MM.1S (cell line): ENCODE measurements around the gene RUNX2.

Source experiments
- DNase-seq: peaks from one replicate; pipeline ENCODE4 v3.0.0-alpha.2; 2015
- H2AFZ ChIP-seq: fragments of 300-600 bp; sonication (generic); 2 replicates; pipeline ENCODE4 v1.6.0; 2016; ENCODE audit warnings: antibody characterized with exemption, low read length
- H3F3A ChIP-seq: fragments of 300-600 bp; sonication (generic); 2 replicates; pipeline ENCODE4 v1.6.1; 2016; ENCODE audit warnings: mild to moderate bottlenecking, antibody characterized with exemption, low read length, moderate library complexity, mixed read lengths; ENCODE audit not compliant: insufficient read depth
- H3K27ac ChIP-seq: fragments of 300-600 bp; sonication (generic); 2 replicates; pipeline ENCODE4 v1.5.1; 2016; ENCODE audit warnings: mild to moderate bottlenecking, low read length
- H3K27me3 ChIP-seq: fragments of 300-600 bp; sonication (generic); replicated peaks from 2 replicates; pipeline ENCODE4 v1.6.0; 2016; ENCODE audit warnings: low read length; ENCODE audit not compliant: insufficient read depth
- H3K36me3 ChIP-seq: fragments of 300-600 bp; sonication (generic); replicated peaks from 2 replicates; pipeline ENCODE4 v1.6.1; 2016; ENCODE audit warnings: mild to moderate bottlenecking, low read length, mixed read lengths; ENCODE audit not compliant: insufficient read depth
- H3K4me1 ChIP-seq: fragments of 300-600 bp; sonication (generic); 2 replicates; pipeline ENCODE4 v1.6.1; 2016; ENCODE audit warnings: low read length, mixed read lengths
- H3K4me2 ChIP-seq: fragments of 300-600 bp; sonication (generic); 2 replicates; pipeline ENCODE4 v1.6.0; 2016; ENCODE audit warnings: low read depth, low read length
- H3K4me3 ChIP-seq: fragments of 300-600 bp; sonication (generic); 2 replicates; pipeline ENCODE4 v1.5.1; 2016; ENCODE audit warnings: low read length, mixed read lengths
- H3K79me2 ChIP-seq: fragments of 300-600 bp; sonication (generic); 2 replicates; pipeline ENCODE4 v1.6.1; 2016; ENCODE audit warnings: mixed run types, low read length, mixed read lengths
- H3K9ac ChIP-seq: fragments of 300-600 bp; sonication (generic); 2 replicates; pipeline ENCODE4 v1.6.1; 2016; ENCODE audit warnings: low read length, mixed read lengths
- H3K9me2 ChIP-seq: fragments of 300-600 bp; sonication (generic); replicated peaks from 2 replicates; pipeline ENCODE4 v1.6.1; 2016; ENCODE audit warnings: mild to moderate bottlenecking, low read length, mixed read lengths; ENCODE audit not compliant: insufficient read depth
- H3K9me3 ChIP-seq: fragments of 300-600 bp; sonication (generic); replicated peaks from 2 replicates; pipeline ENCODE4 v1.6.1; 2016; ENCODE audit warnings: mild to moderate bottlenecking, low read length, mixed read lengths; ENCODE audit not compliant: insufficient read depth
- H4K20me1 ChIP-seq: fragments of 300-600 bp; sonication (generic); 2 replicates; pipeline ENCODE4 v1.6.1; 2016; ENCODE audit warnings: mild to moderate bottlenecking, low read length, moderate library complexity, mixed read lengths; ENCODE audit not compliant: insufficient read depth
- EZH2 ChIP-seq: fragments of 300-600 bp; sonication (generic); optimal IDR thresholded peaks from 2 replicates; pipeline ENCODE3; 2017; ENCODE audit warnings: low read depth, mild to moderate bottlenecking, antibody characterized with exemption, low read length, mixed read lengths
- EZH2phosphoT487 ChIP-seq: fragments of 300-600 bp; sonication (generic); IDR thresholded peaks from 2 replicates; pipeline ENCODE4 v1.6.1; 2018; ENCODE audit warnings: antibody characterized with exemption, low read length
- TF ChIP-seq, protein P1 (sequence below): fragments of 300-600 bp; sonication (generic); IDR thresholded peaks from 2 replicates; pipeline ENCODE4 v1.5.1; 2016; ENCODE audit warnings: antibody characterized with exemption, low read length, mixed read lengths

Gene RUNX2

GRCh38 chr6:45643126-45643525 lies 315.0 kb downstream of the RUNX2 start:
- no peak overlapping the region for H3K9ac ChIP-seq
- H3K9me2 ChIP-seq, result no peaks in the 10 kb centered on the region
- H3K4me1 ChIP-seq, result peaks cover 10% of the 10 kb centered on the region; the same call in 1 of the 2 replicates
- H3K4me2 ChIP-seq, result no peak overlapping the region
- H3F3A ChIP-seq, result no peaks in the 10 kb centered on the region
- no peak for DNase-seq
- H3K36me3 ChIP-seq, result no peaks in the 10 kb centered on the region
- no peaks in the 10 kb centered on the region for H3K79me2 ChIP-seq
- TF ChIP-seq EZH2phosphoT487 (no peak), EZH2 (no peak)
- TF ChIP-seq, protein P1, sequence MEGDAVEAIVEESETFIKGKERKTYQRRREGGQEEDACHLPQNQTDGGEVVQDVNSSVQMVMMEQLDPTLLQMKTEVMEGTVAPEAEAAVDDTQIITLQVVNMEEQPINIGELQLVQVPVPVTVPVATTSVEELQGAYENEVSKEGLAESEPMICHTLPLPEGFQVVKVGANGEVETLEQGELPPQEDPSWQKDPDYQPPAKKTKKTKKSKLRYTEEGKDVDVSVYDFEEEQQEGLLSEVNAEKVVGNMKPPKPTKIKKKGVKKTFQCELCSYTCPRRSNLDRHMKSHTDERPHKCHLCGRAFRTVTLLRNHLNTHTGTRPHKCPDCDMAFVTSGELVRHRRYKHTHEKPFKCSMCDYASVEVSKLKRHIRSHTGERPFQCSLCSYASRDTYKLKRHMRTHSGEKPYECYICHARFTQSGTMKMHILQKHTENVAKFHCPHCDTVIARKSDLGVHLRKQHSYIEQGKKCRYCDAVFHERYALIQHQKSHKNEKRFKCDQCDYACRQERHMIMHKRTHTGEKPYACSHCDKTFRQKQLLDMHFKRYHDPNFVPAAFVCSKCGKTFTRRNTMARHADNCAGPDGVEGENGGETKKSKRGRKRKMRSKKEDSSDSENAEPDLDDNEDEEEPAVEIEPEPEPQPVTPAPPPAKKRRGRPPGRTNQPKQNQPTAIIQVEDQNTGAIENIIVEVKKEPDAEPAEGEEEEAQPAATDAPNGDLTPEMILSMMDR, result no peak
- no peaks in the 10 kb centered on the region for H3K9me3 ChIP-seq
- no peak overlapping the region for H3K27ac ChIP-seq
- H3K27me3 ChIP-seq, result no peaks in the 10 kb centered on the region
- H4K20me1 ChIP-seq, result no peaks in the 10 kb centered on the region
- H2AFZ ChIP-seq, result no peak overlapping the region
- no peak overlapping the region for H3K4me3 ChIP-seq

DNA sequence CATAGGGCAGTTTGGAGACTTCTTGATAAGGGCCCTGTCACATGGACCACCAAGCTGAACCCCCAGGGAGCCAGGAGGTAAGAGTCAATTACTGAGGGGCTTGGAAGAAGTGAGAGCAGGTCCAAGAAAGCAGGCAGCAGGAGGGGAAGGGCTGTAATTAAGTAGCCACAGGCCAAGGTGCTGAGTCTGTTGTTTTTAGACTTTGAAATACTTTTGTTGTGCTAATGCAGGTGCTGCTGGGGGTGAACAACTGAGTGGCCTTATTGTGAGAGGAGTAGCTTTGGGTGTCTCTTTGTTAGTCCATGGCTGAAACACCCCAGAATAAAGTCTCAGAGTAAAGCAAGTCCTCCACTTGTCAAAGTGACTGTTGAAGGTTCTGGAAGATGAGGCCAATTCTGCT lies 316.6 kb downstream of the RUNX2 start:
- Histone ChIP-seq H3K4me3 (no peak overlapping the region), H3K9me2 (no peaks in the 10 kb centered on the region), H4K20me1 (no peaks in the 10 kb centered on the region), H3K9ac (no peak overlapping the region), H3K9me3 (no peaks in the 10 kb centered on the region), H3K79me2 (no peaks in the 10 kb centered on the region), H3K4me2 (no peak overlapping the region), H3K27me3 (no peaks in the 10 kb centered on the region), H3K4me1 (peaks cover 10% of the 10 kb centered on the region; the same call in 1 of the 2 replicates), H2AFZ (no peak overlapping the region), H3K27ac (no peak overlapping the region), H3F3A (no peaks in the 10 kb centered on the region), H3K36me3 (no peaks in the 10 kb centered on the region)
- DNase-seq, result no peak
- TF ChIP-seq, protein P1, result no peak
- TF ChIP-seq EZH2phosphoT487 (no peak), EZH2 (no peak)

DNA sequence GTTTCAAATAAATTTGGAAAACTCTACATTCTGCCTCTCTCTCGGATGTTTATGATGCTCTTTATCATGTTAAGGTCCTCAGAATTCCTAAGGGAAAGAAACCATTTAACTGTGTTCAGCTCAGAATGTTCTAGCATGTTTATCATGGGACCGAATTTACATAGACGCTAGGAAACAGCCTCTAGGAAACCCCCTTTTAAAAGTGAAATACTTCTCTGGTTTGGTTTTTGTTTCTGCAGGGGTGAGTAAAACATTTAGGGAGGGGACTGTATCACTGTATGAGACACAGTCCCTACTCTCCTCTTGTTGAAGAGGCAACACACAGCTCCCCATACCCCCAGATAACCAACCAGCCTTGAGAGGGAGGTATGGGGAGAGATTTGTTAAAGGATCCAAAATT lies 317.2 kb downstream of the RUNX2 start:
- Histone ChIP-seq H3K27ac (no peak overlapping the region), H3K4me1 (peaks cover 10% of the 10 kb centered on the region; the same call in 1 of the 2 replicates), H3K9me2 (no peaks in the 10 kb centered on the region), H3K27me3 (no peaks in the 10 kb centered on the region), H3K9ac (no peak overlapping the region), H3K36me3 (no peaks in the 10 kb centered on the region), H3K4me2 (no peak overlapping the region), H3K9me3 (no peaks in the 10 kb centered on the region), H3K4me3 (no peak overlapping the region), H4K20me1 (no peaks in the 10 kb centered on the region), H3K79me2 (no peaks in the 10 kb centered on the region), H2AFZ (no peak overlapping the region), H3F3A (no peaks in the 10 kb centered on the region)
- TF ChIP-seq, protein P1, result no peak
- TF ChIP-seq EZH2phosphoT487, result no peak
- TF ChIP-seq EZH2, result no peak
- DNase-seq, result no peak
